HL-60 (cell line): ENCODE measurements around the gene PTPRO.

Experiments used
- POLR2AphosphoS5 ChIP-seq: IDR thresholded peaks from 2 replicates; pipeline ENCODE4 v1.6.1; 2012; ENCODE audit warnings: low read depth
- TF ChIP-seq, protein P1 (sequence below): IDR thresholded peaks from one replicate; pipeline ENCODE4 v1.5.1; 2011; ENCODE audit warnings: low read length, control low read depth, inconsistent platforms; ENCODE audit not compliant: insufficient read depth
- TF ChIP-seq, protein P2 (sequence below): IDR thresholded peaks from 2 replicates; pipeline ENCODE4 v1.6.1; 2012; ENCODE audit warnings: low read depth; ENCODE audit not compliant: insufficient replicate concordance

DNA sequence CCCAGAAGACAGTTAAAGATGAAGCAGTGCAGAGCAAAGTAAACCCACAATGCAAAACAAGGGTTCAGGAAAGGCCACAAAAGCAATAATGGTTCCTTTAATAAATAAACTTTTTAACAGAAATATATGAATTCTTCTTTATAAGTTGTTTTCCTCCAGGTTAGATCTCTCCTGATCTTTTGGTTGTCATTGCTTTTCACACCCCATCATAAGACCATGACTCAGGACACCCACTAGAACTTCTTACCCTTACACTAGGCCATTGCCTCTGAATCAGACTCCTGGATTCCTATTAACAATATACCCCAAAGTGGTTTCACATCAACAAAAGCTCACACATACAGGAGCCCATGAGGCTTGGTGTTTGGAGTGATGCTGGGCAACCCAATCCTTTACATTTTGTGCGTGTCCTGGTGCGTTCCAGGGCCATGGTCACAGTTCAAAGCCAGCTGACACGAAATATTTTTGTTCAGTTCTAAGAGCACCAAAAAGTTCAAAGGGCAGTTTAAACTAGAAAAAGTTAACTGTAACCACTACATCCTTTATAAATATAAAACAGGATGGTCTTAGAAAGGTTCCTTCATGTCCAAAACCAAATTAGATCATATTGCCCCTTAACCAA lies 279.9 kb downstream of the PTPRO start:
- TF ChIP-seq, protein P1, sequence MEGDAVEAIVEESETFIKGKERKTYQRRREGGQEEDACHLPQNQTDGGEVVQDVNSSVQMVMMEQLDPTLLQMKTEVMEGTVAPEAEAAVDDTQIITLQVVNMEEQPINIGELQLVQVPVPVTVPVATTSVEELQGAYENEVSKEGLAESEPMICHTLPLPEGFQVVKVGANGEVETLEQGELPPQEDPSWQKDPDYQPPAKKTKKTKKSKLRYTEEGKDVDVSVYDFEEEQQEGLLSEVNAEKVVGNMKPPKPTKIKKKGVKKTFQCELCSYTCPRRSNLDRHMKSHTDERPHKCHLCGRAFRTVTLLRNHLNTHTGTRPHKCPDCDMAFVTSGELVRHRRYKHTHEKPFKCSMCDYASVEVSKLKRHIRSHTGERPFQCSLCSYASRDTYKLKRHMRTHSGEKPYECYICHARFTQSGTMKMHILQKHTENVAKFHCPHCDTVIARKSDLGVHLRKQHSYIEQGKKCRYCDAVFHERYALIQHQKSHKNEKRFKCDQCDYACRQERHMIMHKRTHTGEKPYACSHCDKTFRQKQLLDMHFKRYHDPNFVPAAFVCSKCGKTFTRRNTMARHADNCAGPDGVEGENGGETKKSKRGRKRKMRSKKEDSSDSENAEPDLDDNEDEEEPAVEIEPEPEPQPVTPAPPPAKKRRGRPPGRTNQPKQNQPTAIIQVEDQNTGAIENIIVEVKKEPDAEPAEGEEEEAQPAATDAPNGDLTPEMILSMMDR, result no peak
- TF ChIP-seq, protein P2, sequence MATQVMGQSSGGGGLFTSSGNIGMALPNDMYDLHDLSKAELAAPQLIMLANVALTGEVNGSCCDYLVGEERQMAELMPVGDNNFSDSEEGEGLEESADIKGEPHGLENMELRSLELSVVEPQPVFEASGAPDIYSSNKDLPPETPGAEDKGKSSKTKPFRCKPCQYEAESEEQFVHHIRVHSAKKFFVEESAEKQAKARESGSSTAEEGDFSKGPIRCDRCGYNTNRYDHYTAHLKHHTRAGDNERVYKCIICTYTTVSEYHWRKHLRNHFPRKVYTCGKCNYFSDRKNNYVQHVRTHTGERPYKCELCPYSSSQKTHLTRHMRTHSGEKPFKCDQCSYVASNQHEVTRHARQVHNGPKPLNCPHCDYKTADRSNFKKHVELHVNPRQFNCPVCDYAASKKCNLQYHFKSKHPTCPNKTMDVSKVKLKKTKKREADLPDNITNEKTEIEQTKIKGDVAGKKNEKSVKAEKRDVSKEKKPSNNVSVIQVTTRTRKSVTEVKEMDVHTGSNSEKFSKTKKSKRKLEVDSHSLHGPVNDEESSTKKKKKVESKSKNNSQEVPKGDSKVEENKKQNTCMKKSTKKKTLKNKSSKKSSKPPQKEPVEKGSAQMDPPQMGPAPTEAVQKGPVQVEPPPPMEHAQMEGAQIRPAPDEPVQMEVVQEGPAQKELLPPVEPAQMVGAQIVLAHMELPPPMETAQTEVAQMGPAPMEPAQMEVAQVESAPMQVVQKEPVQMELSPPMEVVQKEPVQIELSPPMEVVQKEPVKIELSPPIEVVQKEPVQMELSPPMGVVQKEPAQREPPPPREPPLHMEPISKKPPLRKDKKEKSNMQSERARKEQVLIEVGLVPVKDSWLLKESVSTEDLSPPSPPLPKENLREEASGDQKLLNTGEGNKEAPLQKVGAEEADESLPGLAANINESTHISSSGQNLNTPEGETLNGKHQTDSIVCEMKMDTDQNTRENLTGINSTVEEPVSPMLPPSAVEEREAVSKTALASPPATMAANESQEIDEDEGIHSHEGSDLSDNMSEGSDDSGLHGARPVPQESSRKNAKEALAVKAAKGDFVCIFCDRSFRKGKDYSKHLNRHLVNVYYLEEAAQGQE, result no peak
- TF ChIP-seq POLR2AphosphoS5, result no peak
